ENCODE results near the gene FERMT3. TPM values are rescaled to one million over a fixed set of nuclear protein-coding genes. Genes with fewer than 3 reads are reported as not detected.

FERMT3 gene
- total RNA-seq, 2 experiments from 2014 or later = 220 to 223 TPM

GRCh38 chr11:64239662-64240434 is 33.3 kb downstream of the FERMT3 start:
- ChIA-PET CTCF (interaction anchor here (1.5 to 1.7 kb wide), 2 partner anchors 13 to 32 kb away, joined by 5 to 9 read pairs; partner anchors contain the start of genes NUDT22 and TRPT1), POLR2A (interaction anchor here (1.1 to 1.9 kb wide), 2 partner anchors 11 to 33 kb away, joined by 3 to 7 read pairs; partner anchors contain the start of gene FERMT3)

- POLR2A ChIA-PET = interaction anchor here (0.6 to 2.5 kb wide), 11 partner anchors 9 to 1340 kb away, joined by 3 to 20 read pairs (median 4); partner anchors contain the start of genes BAD, FERMT3, NUDT22 and TRPT1
- CTCF ChIA-PET = interaction anchor here (0.7 to 1.1 kb wide), 4 partner anchors 9 to 64 kb away, joined by 3 to 7 read pairs (median 4); no protein-coding TSS in a partner anchor
Measured at GRCh38 chr11:64240435-64241240, 34.1 kb downstream of the FERMT3 start, which contains the start of gene FKBP2. FKBP2 (plus strand) TSS chr11:64241095; CDS start chr11:64242388, 1,293 bp downstream.

- ChIA-PET CTCF (interaction anchor here (0.7 to 1.1 kb wide), 4 partner anchors 9 to 63 kb away, joined by 3 to 7 read pairs (median 4); no protein-coding TSS in a partner anchor), POLR2A (interaction anchor here (0.6 to 2.5 kb wide), 12 partner anchors 9 to 1340 kb away, joined by 3 to 20 read pairs (median 4); partner anchors contain the start of genes BAD, DPF2, FERMT3 and NUDT22)
Measured at GRCh38 chr11:64241241-64241490, 34.6 kb downstream of the FERMT3 start.

- ChIA-PET CTCF (interaction anchor here (0.7 to 1.4 kb wide), 6 partner anchors 8 to 63 kb away, joined by 3 to 7 read pairs (median 4); partner anchors contain the start of gene PLCB3), POLR2A (interaction anchor here (0.6 to 2.5 kb wide), 13 partner anchors 10 to 1341 kb away, joined by 3 to 20 read pairs (median 4); partner anchors contain the start of genes BAD, DPF2, FERMT3 and NUDT22)
Measured at GRCh38 chr11:64241491-64242374, 35.2 kb downstream of the FERMT3 start.

GRCh38 chr11:64243236-64243854 is 36.8 kb downstream of the FERMT3 start:
- ChIA-PET CTCF (interaction anchor here (0.7 to 2.5 kb wide), 7 partner anchors 9 to 88 kb away, joined by 3 to 8 read pairs (median 3); partner anchors contain the start of genes CATSPERZ, DNAJC4 and PLCB3), POLR2A (interaction anchor here (0.5 to 3.0 kb wide), 6 partner anchors 13 to 116 kb away, joined by 3 to 23 read pairs (median 4); partner anchors contain the start of genes FERMT3 and RPS6KA4)

- ChIA-PET POLR2A (interaction anchor here (0.5 to 3.0 kb wide), 7 partner anchors 11 to 115 kb away, joined by 3 to 23 read pairs (median 4); partner anchors contain the start of genes FERMT3 and RPS6KA4), CTCF (interaction anchor here (1.1 to 2.5 kb wide), 3 partner anchors 14 to 60 kb away, joined by 3 to 8 read pairs (median 4); partner anchors contain the start of genes CATSPERZ and DNAJC4)
Measured at GRCh38 chr11:64244107-64244506, 37.6 kb downstream of the FERMT3 start.

GRCh38 chr11:64244966-64245365 is 38.4 kb downstream of the FERMT3 start:
- ChIA-PET POLR2A (interaction anchor here (1.3 to 3.0 kb wide), 6 partner anchors 12 to 95 kb away, joined by 3 to 23 read pairs (median 8); partner anchors contain the start of genes CCDC88B, FERMT3, NUDT22 and STIP1), CTCF (interaction anchor here (0.6 to 2.9 kb wide), 7 partner anchors 27 to 65 kb away, joined by 3 to 16 read pairs (median 4); partner anchors contain the start of genes CATSPERZ and FERMT3)

GRCh38 chr11:64245401-64245796 is 38.9 kb downstream of the FERMT3 start:
- ChIA-PET POLR2A (interaction anchor here (0.6 to 3.0 kb wide), 8 partner anchors 12 to 95 kb away, joined by 3 to 23 read pairs (median 6); partner anchors contain the start of genes CCDC88B, FERMT3, NUDT22 and STIP1), CTCF (interaction anchor here (0.6 to 2.9 kb wide), 10 partner anchors 13 to 64 kb away, joined by 3 to 16 read pairs (median 4); partner anchors contain the start of genes CATSPERZ and FERMT3)

GRCh38 chr11:64245797-64246620 is 39.5 kb downstream of the FERMT3 start:
- CTCF ChIA-PET = interaction anchor here (0.6 to 2.9 kb wide), 13 partner anchors 10 to 64 kb away, joined by 3 to 16 read pairs (median 4); partner anchors contain the start of genes CATSPERZ and FERMT3

GRCh38 chr11:64246621-64246870 is 40.0 kb downstream of the FERMT3 start:
- POLR2A ChIA-PET = interaction anchor here (0.6 to 2.7 kb wide), 9 partner anchors 24 to 94 kb away, joined by 3 to 18 read pairs (median 6); partner anchors contain the start of genes CCDC88B, ESRRA, FERMT3 and STIP1
- CTCF ChIA-PET = interaction anchor here (0.8 to 2.9 kb wide), 9 partner anchors 9 to 62 kb away, joined by 3 to 16 read pairs (median 5); partner anchors contain the start of genes CATSPERZ and FERMT3

More at GRCh38 chr11:64245797-64246620, 39.5 kb downstream of the FERMT3 start:
- POLR2A ChIA-PET = interaction anchor here (0.6 to 2.7 kb wide), 12 partner anchors 13 to 94 kb away, joined by 3 to 18 read pairs (median 6); partner anchors contain the start of genes CCDC88B, ESRRA, FERMT3 and NUDT22

- POLR2A ChIA-PET = interaction anchor here (0.6 to 2.7 kb wide), 7 partner anchors 23 to 93 kb away, joined by 3 to 18 read pairs (median 3); partner anchors contain the start of genes CCDC88B, ESRRA, STIP1 and TRMT112
- CTCF ChIA-PET = interaction anchor here (0.8 to 2.9 kb wide), 7 partner anchors 9 to 54 kb away, joined by 4 to 16 read pairs (median 6); partner anchors contain the start of genes CATSPERZ and FERMT3
Measured at GRCh38 chr11:64246871-64247728, 40.6 kb downstream of the FERMT3 start, which contains the start of gene PPP1R14B. PPP1R14B (minus strand) TSS chr11:64246943; CDS start chr11:64246673, 270 bp downstream.

GRCh38 chr11:64247729-64248531 is 41.4 kb downstream of the FERMT3 start:
- ChIA-PET CTCF (interaction anchor here (2.5 to 5.0 kb wide), 4 partner anchors 21 to 55 kb away, joined by 10 to 61 read pairs (median 28); partner anchors contain the start of genes CATSPERZ and ESRRA), POLR2A (interaction anchor here (1.1 to 1.9 kb wide), 2 partner anchors 56 to 62 kb away, joined by 3 to 8 read pairs; partner anchors contain the start of genes ESRRA and STIP1)

GRCh38 chr11:64248578-64248977 is 42.1 kb downstream of the FERMT3 start:
- CTCF ChIA-PET = interaction anchor here (1.4 to 5.0 kb wide), 3 partner anchors 9 to 55 kb away, joined by 7 to 61 read pairs (median 39); partner anchors contain the start of genes CATSPERZ and ESRRA
- POLR2A ChIA-PET = interaction anchor here (1.3 kb wide), 1 partner anchor 63 kb away, joined by 4 read pairs; the partner anchor contains the start of gene STIP1

Measured in activated CD8-positive, alpha-beta memory T cell treated with anti-CD3 and anti-CD28 coated beads for 36 hours (primary cell).